AML-193 (cell line): ENCODE results near the gene MYCBPAP.

ENCODE experiments used
- DNase-seq, 2 experiments: peaks; one replicate each; lab custom pipeline; 2025; lab: John Stamatoyannopoulos, UW

Gene MYCBPAP

DNA sequence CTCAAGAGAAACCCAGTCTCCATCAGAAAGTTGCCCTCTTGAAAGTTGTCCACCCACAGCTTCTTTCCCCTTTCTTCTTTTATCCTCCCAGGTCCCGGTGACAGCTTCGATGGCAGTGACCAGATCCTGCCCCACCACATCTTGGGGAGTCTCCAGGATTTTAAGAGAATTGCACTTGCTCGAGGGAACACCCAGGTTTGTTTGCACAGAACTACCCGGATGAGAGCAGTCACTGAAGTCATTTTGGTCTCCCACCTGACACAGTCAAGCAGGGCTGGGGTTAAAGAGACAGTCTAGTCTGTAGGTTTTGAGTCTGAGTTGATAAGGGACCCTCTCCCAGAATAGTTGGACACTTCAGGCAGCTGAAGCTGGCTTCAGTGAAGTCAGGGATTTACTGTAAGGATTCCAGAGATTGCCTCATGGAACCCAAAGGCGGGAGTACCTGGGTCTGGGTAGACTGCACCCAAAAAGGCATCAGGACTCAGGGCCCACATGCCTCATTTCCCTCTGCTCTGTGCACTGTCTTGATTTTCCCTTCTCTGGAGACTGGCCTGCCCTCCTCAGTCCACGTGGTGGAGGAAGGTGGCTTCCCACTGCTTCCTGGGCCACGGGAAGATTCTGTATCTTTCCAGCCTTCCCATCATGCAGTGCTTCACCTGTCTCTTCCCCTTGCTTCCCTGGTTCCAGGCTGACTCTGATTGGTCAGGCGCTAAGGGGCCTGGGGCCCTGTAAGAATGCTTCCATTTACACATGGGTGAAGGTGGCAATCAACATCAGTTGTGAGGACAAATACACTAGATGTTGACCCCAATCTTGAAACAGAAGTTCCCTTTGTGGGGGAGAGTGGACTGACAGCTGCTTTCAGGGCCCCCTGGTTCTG, 9.5 kb downstream of the MYCBPAP start:
- no peak for DNase-seq

DNA sequence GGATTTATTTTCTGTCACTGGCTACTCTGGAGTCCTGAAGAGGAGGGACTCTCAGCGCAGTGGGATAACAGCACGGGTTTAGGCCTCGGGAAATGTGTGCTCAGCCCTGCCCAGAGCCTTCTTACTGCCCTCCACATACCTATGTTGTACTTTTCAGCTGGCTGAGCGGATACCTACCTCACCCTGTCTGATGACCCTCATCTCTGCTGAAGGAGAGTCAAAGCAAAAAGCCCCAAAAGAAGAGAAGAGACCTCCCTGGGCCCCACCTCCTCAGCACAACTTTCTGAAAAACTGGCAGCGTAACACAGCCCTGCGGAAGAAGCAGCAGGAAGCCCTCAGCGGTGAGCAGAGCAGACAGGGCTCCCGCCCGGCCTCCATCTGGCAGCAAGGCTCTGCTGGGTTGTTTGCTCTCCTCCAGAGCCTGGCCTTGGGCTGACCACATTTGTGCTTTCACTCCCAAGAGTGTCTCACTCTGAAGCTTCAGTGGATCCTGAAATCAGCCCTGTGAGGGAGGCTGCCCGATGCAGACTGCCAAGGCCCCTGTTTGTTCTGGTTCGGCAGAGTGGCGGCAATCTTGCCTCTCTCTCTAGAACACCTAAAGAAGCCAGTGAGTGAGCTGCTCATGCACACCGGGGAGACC, 10.3 kb downstream of the MYCBPAP start:
- DNase-seq: no peak

- no peak for DNase-seq
These were observed 11.0 kb downstream of the MYCBPAP start for GRCh38 chr17:50519141-50519834.

- no peak for DNase-seq
These were observed 12.2 kb downstream of the MYCBPAP start for GRCh38 chr17:50520483-50520882.

- no peak for DNase-seq
These were observed 13.3 kb downstream of the MYCBPAP start for GRCh38 chr17:50521514-50521913.

DNA sequence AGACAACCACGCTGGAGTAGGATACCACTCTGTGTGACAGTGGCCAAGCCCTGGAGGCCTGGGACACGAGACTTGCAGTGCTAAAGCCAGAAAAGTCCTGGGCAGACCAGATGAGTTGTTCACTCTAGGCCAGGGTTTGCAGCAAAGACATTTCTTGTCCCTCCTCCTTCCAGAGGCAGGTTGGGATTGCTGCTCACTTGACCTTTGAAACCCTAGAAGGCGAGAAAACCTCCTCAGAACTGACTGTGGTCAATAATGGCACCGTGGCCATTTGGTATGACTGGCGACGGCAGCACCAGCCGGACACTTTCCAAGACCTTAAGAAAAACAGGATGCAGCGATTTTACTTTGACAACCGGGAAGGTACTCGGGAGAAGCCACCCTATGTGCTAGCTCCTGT, 14.5 kb downstream of the MYCBPAP start:
- DNase-seq: no peak

DNA sequence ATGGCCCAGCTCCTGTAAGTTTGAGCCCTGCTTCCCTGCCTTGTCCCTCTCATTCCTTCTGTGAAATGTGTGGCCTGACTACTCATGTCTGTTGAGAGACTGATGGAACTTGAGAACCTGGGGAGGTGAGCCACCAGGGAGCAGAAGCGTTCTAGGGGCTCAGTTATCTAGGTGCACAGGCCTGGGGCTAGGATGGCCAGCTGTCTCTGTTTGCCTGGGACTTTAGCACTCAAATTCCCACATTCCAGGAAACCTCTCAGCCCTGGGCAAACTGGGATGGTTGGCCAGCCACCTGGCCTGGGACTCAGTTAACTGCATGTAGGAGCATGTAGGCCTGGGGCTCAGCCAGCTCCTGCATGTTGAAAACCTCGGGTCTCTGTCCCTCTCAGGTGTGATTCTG, 15.0 kb downstream of the MYCBPAP start:
- no peak for DNase-seq

- DNase-seq: no peak
These were observed 16.6 kb downstream of the MYCBPAP start for GRCh38 chr17:50524838-50525237.

DNA sequence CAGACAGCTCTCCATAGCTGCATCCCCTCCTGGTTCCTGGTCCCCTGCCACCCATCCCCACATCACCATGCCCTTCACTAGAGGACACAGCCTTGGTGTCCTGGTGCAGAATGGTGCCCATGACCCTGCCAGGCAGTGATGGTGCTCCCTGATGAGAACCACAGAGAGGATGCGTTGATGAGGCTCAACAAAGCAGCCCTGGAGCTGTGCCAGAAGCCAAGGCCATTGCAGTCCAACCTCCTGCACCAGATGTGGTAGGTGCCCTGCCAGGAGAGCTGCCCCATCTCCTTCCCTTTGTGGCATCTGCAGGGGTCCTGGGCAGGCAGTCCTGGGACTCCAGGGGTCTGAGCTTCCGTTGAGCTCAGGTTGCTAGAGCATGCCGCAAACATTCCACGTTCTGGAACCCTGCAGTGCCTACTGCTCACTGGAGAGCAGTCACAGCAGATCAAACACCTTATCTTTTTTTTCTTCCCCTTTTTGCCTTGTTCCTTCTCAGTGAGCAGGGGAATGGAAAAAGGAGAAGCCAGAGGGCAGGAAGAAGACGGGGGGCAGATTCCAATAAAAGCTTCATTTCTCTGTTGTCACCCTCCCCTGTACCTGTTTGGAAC, 19.0 kb downstream of the MYCBPAP start:
- DNase-seq: peak; percentile 63 to 68

DNA sequence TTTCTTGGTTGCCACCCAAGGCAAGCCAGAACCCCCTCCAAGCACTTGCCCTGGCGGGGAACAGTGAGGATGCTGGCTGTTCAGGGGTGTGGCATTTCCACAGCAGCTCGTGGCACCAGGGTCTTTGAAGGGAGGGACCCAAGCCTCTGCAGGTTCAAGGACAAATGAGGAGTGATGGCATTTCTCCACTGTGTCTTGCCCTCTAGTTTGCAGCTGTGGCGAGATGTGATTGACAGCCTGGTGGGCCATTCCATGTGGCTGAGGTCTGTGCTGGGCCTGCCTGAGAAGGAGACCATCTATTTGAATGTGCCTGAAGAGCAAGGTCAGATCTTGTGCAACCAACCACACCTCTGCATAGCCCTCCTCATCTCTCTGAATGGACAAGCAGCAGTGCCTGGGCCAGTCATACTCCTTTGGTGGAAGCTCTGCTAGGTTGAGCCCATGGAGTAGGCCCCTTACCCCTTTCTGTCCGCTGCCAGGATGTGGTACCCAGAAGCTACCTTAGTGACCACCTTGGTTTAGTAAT, 19.8 kb downstream of the MYCBPAP start:
- no peak for DNase-seq

DNA sequence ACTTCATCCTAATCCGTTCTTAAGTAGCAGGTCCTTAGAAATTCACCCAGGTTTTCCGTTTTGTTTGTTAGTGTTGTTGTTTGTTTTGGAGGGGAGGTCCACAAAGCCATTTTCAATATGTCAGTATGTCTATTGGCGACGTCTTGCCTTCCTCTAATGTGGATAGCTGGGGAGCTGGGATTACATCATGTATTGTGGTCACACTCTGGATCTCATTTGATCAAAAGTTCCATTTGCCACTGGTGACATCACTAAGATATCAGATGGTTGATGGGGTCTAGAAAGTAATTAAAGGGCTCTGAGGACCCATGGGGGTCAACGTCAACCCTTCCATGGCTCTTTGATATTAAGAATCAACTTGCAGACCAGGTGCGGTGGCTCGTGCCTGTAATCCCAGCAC, 21.6 kb downstream of the MYCBPAP start:
- DNase-seq: no peak

- no peak for DNase-seq
These were observed 23.3 kb downstream of the MYCBPAP start for GRCh38 chr17:50531428-50532025.

DNA sequence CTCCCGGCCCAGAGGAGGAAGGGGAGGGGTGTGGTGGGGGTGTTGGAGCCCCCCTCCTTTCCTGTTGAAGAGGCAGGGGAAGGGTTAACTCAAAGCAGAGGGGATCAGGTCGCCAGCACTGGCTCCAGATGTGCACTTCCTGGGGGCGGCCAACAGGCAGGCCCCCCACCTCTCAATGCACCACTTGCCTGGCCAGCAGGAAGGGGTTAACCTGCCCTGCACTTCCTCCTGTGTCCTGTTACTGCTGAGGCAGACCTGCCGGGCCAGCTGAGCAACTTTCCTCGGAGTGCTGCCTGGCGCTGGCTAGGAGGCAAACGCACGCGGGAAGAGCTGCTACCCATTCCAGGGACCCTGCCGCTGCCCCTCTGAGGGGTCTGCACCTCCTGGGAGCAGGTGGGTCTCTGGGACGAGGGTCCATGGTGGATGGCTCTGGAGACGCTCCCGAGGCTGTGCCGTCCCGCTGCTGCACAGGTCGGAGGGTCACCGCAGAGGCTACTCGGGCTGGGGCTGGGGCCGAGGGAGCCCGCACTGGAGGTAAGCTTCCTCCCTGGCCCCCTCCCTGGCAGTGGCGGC, 24.3 kb downstream of the MYCBPAP start, which contains the start of gene EPN3:
Gene EPN3 (plus strand): TSS at position 284 of the 573 bp plus-strand sequence. CDS start 3,822 bp downstream, outside the sequence.
- no peak for DNase-seq

- no peak for DNase-seq
These were observed 24.9 kb downstream of the MYCBPAP start for GRCh38 chr17:50533185-50533584.

DNA sequence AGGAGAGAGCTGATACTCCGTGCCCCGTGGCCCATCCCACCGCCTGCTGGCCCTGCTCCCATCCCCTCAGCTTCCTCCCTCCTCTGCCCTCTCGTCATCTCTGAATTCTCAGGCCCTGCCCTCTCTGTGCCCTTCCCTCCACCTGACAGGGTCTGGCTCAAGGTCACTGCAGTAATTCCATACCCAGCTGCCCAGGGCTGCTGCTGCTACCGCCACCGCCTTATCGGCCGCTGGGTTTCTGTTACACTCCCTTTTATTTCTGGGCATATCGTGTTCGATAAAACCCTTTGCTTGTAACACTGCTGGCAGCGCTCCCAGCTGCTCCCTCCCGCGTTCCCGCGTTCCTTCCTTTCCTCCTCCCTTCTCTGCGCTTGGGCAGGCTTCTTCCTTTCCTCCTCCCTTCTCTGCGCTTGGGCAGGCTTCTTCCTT, 25.5 kb downstream of the MYCBPAP start:
- no peak for DNase-seq

DNA sequence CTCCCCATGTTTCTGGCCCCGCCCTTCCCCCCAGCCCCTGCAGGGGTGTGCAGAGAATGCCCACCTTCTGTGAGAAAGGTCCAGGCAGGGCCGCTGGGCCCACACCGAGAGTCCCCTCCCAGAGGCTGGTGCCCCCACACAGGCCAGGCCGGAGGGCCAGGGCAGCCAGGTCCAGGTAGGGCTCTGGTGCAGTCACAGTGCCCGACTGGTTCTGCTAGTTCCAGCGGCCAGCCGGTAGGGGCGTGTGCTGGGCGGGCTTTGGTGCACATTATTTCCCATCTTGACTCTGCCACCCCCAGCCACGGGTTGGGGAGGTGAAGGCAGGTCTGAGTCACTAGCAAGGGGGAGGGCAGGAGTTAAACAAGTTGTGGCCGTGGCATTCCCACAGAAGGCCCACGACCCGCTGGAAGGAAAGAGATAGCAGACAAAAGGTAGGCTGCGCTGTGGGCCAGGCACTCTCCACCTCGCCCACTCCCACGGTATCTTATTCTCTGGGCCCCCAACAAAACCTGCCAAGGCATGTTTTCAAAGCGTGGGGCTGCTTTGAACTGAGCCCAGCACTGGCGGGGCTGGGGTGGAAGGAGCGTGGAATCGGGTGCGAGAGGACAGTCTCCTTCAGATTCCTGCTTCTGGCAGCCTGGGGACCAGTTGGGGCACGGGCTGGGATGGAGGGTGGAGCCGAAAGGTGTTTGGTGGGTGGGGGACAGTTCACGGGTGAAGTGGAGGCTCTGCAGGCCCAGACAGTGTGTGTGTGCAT, 26.2 kb downstream of the MYCBPAP start:
- no peak for DNase-seq

- DNase-seq: no peak
These were observed 26.7 kb downstream of the MYCBPAP start for GRCh38 chr17:50534979-50535326.

- no peak for DNase-seq
These were observed 27.2 kb downstream of the MYCBPAP start for GRCh38 chr17:50535407-50535806.

GRCh38 chr17:50536683-50537646, 28.7 kb downstream of the MYCBPAP start:
- no peak for DNase-seq
